ENCODE data around the gene ZNF446. TPM values are rescaled to one million over a fixed set of nuclear protein-coding genes. Genes with fewer than 3 reads are reported as not detected.

The ZNF446 gene
- polyA plus RNA-seq, 1 experiment = 8.2 TPM

GRCh38 chr19:58521651-58522050 is 45.5 kb downstream of the ZNF446 start:
- no peak for TF ChIP-seq CTCF (IDR thresholded peaks at IDR 0.05; ENCODE audit: insufficient read depth, low read depth, low read length)
- ChIA-PET POLR2A (no interaction called here), CTCF (interaction anchor here (5.4 kb wide), 1 partner anchor 58 kb away, joined by 66 read pairs; no protein-coding TSS in a partner anchor)
- Histone ChIP-seq H3K4me3 (ENCODE audit: low read depth, low read length) (no peak overlapping the region), H3K27me3 (ENCODE audit: control insufficient read depth, insufficient read depth, low read length) (no peaks in the 10 kb centered on the region), H3K36me3 (ENCODE audit: control insufficient read depth, insufficient read depth, low read length) (peaks cover 6% of the 10 kb centered on the region)
- DNase-seq (ENCODE audit: low read depth) = no peak

DNA sequence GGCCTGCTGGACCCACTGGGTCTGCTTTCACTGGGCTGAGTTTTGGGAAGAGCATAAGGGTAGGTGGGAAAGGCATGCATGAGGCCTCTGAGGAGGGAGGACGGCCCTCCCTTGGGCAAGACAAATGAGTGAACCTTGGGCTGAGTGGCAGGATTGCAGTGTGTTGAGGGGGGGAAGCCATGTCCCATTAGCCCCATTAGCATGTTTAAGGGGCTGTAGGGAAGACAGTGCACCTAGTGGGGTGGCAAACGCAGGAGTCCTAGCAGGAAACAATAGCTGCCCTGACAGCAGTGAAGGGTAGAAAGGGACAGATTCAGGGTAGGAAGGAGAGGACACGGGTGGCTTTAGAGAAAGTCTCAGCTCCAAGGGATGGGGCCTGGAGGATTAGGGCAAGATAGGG is 46.6 kb downstream of the ZNF446 start:
- no peak for TF ChIP-seq CTCF (IDR thresholded peaks at IDR 0.05; ENCODE audit: insufficient read depth, low read depth, low read length)
- CTCF ChIA-PET = no interaction called here
- no peaks in the 10 kb centered on the region for H3K36me3 ChIP-seq (ENCODE audit: control insufficient read depth, insufficient read depth, low read length)
- H3K27me3 ChIP-seq (ENCODE audit: control insufficient read depth, insufficient read depth, low read length) = no peaks in the 10 kb centered on the region
- no peak overlapping the region for H3K4me3 ChIP-seq (ENCODE audit: low read depth, low read length)
- POLR2A ChIA-PET = no interaction called here
- DNase-seq (ENCODE audit: low read depth) = no peak

DNA sequence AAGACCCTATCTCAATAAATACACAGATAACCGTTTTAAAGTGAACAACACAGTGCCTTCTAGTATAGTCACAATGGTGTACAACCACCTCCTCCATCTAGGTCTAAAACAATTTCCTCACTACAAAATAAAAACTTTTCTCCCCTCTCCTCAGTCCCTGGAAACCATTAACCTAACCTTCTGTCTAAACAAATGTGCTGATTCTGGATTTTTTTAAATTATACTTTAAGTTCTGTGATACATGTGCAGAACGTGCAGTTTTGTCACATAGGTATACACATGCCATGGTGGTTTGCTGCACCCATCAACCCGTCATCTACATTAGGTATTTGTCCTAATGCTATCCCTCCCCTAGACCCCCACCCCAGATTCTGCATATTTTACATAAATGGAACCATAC is 53.3 kb downstream of the ZNF446 start:
- H3K27me3 ChIP-seq (ENCODE audit: control insufficient read depth, insufficient read depth, low read length) = peaks cover 9% of the 10 kb centered on the region
- no peak overlapping the region for H3K4me3 ChIP-seq (ENCODE audit: low read depth, low read length)
- ChIA-PET CTCF (no interaction called here), POLR2A (no interaction called here)
- no peak for TF ChIP-seq CTCF (IDR thresholded peaks at IDR 0.05; ENCODE audit: insufficient read depth, low read depth, low read length)
- H3K36me3 ChIP-seq (ENCODE audit: control insufficient read depth, insufficient read depth, low read length) = no peaks in the 10 kb centered on the region
- DNase-seq (ENCODE audit: low read depth) = no peak

Small RNA genes within 50 kb of the gene (small RNA-seq; reads per million reads assigned to genes)
- gene RN7SL693P (ENCODE audit: insufficient read length, low read depth, low replicate concordance) (not detected), gene RNU6-1337P (ENCODE audit: insufficient read length, low read depth, low replicate concordance) (not detected)

Other genes with a start within 250 kb of the ZNF446 start
- 28.6 and 33.4 TPM in 2 replicates for gene ZNF544, start 247.4 kb upstream of the ZNF446 start, polyA plus RNA-seq (2011; rRNA removed)
- gene ZNF8, start 197.4 kb upstream of the ZNF446 start, polyA plus RNA-seq (2011; rRNA removed) = 2.1 and 2.5 TPM in 2 replicates
- gene ERVK3-1, start 171.0 kb upstream of the ZNF446 start, polyA plus RNA-seq (2011; rRNA removed) = 34.3 and 39.4 TPM in 2 replicates
- gene ZSCAN22, start 149.4 kb upstream of the ZNF446 start, polyA plus RNA-seq (2011; rRNA removed) = 2.1 and 2.3 TPM in 2 replicates
- gene A1BG, start 122.9 kb upstream of the ZNF446 start, polyA plus RNA-seq (2011; rRNA removed) = 13.7 and 15.5 TPM in 2 replicates
- gene ZNF497, start 113.6 kb upstream of the ZNF446 start, polyA plus RNA-seq (2011; rRNA removed) = 0.20 TPM in 2 replicates
- 0.47 and 0.82 TPM in 2 replicates for gene ZNF837, start 95.3 kb upstream of the ZNF446 start, polyA plus RNA-seq (2011; rRNA removed)
- gene RPS5, start 89.1 kb upstream of the ZNF446 start, polyA plus RNA-seq (2011; rRNA removed) = 2,500 and 3,326 TPM in 2 replicates
- gene RNF225, start 80.7 kb upstream of the ZNF446 start, polyA plus RNA-seq (2011; rRNA removed) = not detected in 2 replicates
- gene ZNF584, start 67.7 kb upstream of the ZNF446 start, polyA plus RNA-seq (2011; rRNA removed) = 8.9 and 10.0 TPM in 2 replicates
- 2.7 and 3.2 TPM in 2 replicates for gene ZNF132, start 36.2 kb upstream of the ZNF446 start, polyA plus RNA-seq (2011; rRNA removed)
- 1.6 and 2.0 TPM in 2 replicates for gene ZNF324B, start 24.7 kb upstream of the ZNF446 start, polyA plus RNA-seq (2011; rRNA removed)
- gene ZNF324, start 9.3 kb upstream of the ZNF446 start, polyA plus RNA-seq (2011; rRNA removed) = 3.6 and 4.4 TPM in 2 replicates
- 8.6 and 13.1 TPM in 2 replicates for gene SLC27A5, start 35.6 kb downstream of the ZNF446 start, polyA plus RNA-seq (2011; rRNA removed)
- 5.2 and 9.5 TPM in 2 replicates for gene ZBTB45, start 43.5 kb downstream of the ZNF446 start, polyA plus RNA-seq (2011; rRNA removed)
- gene TRIM28, start 67.7 kb downstream of the ZNF446 start, polyA plus RNA-seq (2011; rRNA removed) = 210 and 476 TPM in 2 replicates
- 153 and 174 TPM in 2 replicates for gene CHMP2A, start 78.8 kb downstream of the ZNF446 start, polyA plus RNA-seq (2011; rRNA removed)
- gene UBE2M, start 82.3 kb downstream of the ZNF446 start, polyA plus RNA-seq (2011; rRNA removed) = 66.6 and 76.3 TPM in 2 replicates
- gene MZF1, start 97.0 kb downstream of the ZNF446 start, polyA plus RNA-seq (2011; rRNA removed) = 8.4 and 12.5 TPM in 2 replicates